MCF 10A (cell line): ENCODE data around the gene FOXO3. TPM values are rescaled to one million over a fixed set of nuclear protein-coding genes. Genes with fewer than 3 reads are reported as not detected.

Experiments
- BruUV-seq: library from RNA; stranded (reverse); fragments of 400-500 nt; replicated peaks from 2 replicates; lab custom pipeline; 2021; lab: Mats Ljungman, UMichigan
- CTCF ChIA-PET: fragments of 300-600 bp; sonication (Branson Sonifier 250); formaldehyde crosslinking; extraction: SDS; loops from one replicate; lab custom pipeline; 2021; ENCODE audit warnings: antibody characterized with exemption, inconsistent platforms; lab: Yijun Ruan, JAX
- POLR2A ChIA-PET: fragments of 300-600, 350-650 bp; sonication (Branson Sonifier 250); formaldehyde crosslinking; extraction: SDS; loops from one replicate; lab custom pipeline; 2020; ENCODE audit warnings: antibody characterized with exemption, inconsistent platforms; lab: Yijun Ruan, JAX
- DNase-seq: peaks from one replicate; pipeline ENCODE4 v3.0.0-alpha.2; 2018; ENCODE audit not compliant: unreplicated experiment
- H3K27ac Mint-ChIP-seq: one replicate; pipeline ENCODE4 v1.8.0; 2022; ENCODE audit warnings: mild to moderate bottlenecking, low read depth, mixed read lengths; ENCODE audit not compliant: unreplicated experiment
- H3K27me3 Mint-ChIP-seq: one replicate; pipeline ENCODE4 v1.8.0; 2022; ENCODE audit warnings: mixed read lengths; ENCODE audit not compliant: insufficient read depth, unreplicated experiment
- H3K36me3 Mint-ChIP-seq: one replicate; pipeline ENCODE4 v1.8.0; 2022; ENCODE audit warnings: mild to moderate bottlenecking, moderate library complexity, mixed read lengths; ENCODE audit not compliant: insufficient read depth, unreplicated experiment
- H3K4me1 Mint-ChIP-seq: one replicate; pipeline ENCODE4 v1.8.0; 2022; ENCODE audit warnings: mixed read lengths; ENCODE audit not compliant: insufficient read depth, unreplicated experiment
- H3K4me3 Mint-ChIP-seq: one replicate; pipeline ENCODE4 v1.8.0; 2022; ENCODE audit warnings: mild to moderate bottlenecking, moderate library complexity, mixed read lengths; ENCODE audit not compliant: unreplicated experiment
- H3K9me3 Mint-ChIP-seq: one replicate; pipeline ENCODE4 v1.8.0; 2022; ENCODE audit warnings: mixed read lengths; ENCODE audit not compliant: unreplicated experiment
- intact Hi-C: fragments of 100-400 bp; cut with micrococcal nuclease; formaldehyde crosslinking; loops from 2 replicates; pipeline ENCODE4 v1.14.1; 2022
- total RNA-seq: library from RNA; stranded (reverse); gene quantifications from 2 replicates; pipeline ENCODE4 v1.2.3, GENCODE V29; 2022
- TF ChIP-seq, protein P1 (sequence below): fragments of 200-600 bp; IDR thresholded peaks from one replicate; pipeline ENCODE4 v1.8.0; 2022; ENCODE audit warnings: antibody characterized with exemption, mild to moderate bottlenecking; ENCODE audit not compliant: unreplicated experiment

FOXO3 gene
- total RNA-seq, 1 experiment from 2014 or later, result 53.0 TPM

DNA sequence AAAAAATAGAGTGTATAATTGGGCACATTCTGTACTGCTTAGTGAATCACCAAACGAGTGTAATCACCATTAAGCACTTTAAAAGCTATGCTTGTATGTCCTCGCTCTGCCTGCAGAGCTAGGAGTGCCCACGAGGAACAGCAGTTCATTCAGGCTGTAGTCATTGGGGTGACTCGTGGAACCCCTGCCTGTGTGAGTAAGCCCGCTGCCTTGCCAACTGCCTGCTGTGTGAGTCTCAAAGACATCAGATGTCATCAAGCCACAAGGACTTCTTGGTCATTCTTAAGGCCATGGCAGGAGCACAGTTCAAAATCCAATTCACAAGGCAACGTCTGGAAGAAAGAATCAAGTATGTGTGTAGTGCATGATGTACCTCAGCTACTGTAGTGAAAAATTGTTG lies 60.4 kb downstream of the FOXO3 start:
- Mint-ChIP-seq H3K4me3 (peak overlapping the region; percentile 57), H3K27me3 (no peaks in the 10 kb centered on the region), H3K9me3 (no peaks in the 10 kb centered on the region), H3K4me1 (peaks cover 64% of the 10 kb centered on the region), H3K27ac (peak overlapping the region; percentile 77), H3K36me3 (peaks cover 51% of the 10 kb centered on the region)
- peak; percentile 67 for DNase-seq
- no TSS peak for BruUV-seq
- POLR2A ChIA-PET, result interaction anchor here (0.6 to 3.8 kb wide), 13 partner anchors 9 to 452 kb away, joined by 3 to 23 read pairs (median 7); partner anchors contain the start of gene FOXO3
- CTCF ChIA-PET, result interaction anchor here (0.7 to 1.5 kb wide), 5 partner anchors 23 to 107 kb away, joined by 3 to 7 read pairs (median 4); no protein-coding TSS in a partner anchor
- intact Hi-C loops, result loop anchor here (2.0 to 5.0 kb wide), 2 partner anchors 34 to 162 kb away; no protein-coding TSS in a partner anchor
- TF ChIP-seq, protein P1, sequence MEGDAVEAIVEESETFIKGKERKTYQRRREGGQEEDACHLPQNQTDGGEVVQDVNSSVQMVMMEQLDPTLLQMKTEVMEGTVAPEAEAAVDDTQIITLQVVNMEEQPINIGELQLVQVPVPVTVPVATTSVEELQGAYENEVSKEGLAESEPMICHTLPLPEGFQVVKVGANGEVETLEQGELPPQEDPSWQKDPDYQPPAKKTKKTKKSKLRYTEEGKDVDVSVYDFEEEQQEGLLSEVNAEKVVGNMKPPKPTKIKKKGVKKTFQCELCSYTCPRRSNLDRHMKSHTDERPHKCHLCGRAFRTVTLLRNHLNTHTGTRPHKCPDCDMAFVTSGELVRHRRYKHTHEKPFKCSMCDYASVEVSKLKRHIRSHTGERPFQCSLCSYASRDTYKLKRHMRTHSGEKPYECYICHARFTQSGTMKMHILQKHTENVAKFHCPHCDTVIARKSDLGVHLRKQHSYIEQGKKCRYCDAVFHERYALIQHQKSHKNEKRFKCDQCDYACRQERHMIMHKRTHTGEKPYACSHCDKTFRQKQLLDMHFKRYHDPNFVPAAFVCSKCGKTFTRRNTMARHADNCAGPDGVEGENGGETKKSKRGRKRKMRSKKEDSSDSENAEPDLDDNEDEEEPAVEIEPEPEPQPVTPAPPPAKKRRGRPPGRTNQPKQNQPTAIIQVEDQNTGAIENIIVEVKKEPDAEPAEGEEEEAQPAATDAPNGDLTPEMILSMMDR, result no peak

DNA sequence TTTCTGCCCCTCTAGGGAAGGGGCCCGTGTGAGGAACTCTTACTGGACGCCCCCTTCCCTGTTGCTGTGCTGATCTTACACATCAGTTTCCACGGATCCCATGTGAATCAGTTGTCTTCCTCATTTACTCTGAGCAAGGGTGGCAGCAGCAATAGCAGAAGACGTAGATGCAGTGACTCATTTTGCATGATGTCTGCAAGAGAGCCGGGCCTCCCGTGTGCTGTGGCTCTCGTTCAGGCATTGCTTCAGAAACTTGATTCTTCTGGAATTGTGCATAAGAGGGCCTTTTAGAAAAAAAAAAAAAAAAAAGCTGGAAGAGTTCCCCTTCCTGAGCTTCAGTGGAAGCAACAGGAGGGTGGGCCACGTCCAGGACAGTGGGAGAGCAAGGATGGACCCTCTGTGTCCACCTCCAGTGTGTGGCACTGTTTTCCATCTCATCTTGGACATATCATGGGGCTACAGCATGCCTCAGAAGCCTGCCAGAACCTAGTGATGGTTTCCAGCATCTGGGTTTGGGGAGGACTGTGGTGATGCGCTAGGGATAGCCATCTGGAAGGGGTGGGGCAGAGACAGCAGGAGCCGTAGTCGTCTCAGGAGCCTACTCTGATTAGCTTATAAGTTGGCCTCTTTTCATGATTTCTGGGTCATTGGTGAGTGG lies 62.1 kb downstream of the FOXO3 start:
- POLR2A ChIA-PET, result interaction anchor here (0.6 to 3.8 kb wide), 8 partner anchors 10 to 534 kb away, joined by 3 to 23 read pairs (median 8); no protein-coding TSS in a partner anchor
- peak overlapping the region; percentile 38 for H3K4me3 Mint-ChIP-seq
- intact Hi-C loops, result loop anchor here (2.0 to 5.0 kb wide), 2 partner anchors 35 to 58 kb away; no protein-coding TSS in a partner anchor
- H3K27me3 Mint-ChIP-seq, result no peaks in the 10 kb centered on the region
- H3K27ac Mint-ChIP-seq, result peak overlapping the region; percentile 77
- no TSS peak for BruUV-seq
- CTCF ChIA-PET, result interaction anchor here (0.6 to 1.5 kb wide), 13 partner anchors 10 to 176 kb away, joined by 3 to 7 read pairs (median 4); no protein-coding TSS in a partner anchor
- H3K4me1 Mint-ChIP-seq, result peaks cover 76% of the 10 kb centered on the region
- no peaks in the 10 kb centered on the region for H3K9me3 Mint-ChIP-seq
- H3K36me3 Mint-ChIP-seq, result peaks cover 35% of the 10 kb centered on the region
- TF ChIP-seq, protein P1, result no peak
- DNase-seq, result peak; percentile 77

DNA sequence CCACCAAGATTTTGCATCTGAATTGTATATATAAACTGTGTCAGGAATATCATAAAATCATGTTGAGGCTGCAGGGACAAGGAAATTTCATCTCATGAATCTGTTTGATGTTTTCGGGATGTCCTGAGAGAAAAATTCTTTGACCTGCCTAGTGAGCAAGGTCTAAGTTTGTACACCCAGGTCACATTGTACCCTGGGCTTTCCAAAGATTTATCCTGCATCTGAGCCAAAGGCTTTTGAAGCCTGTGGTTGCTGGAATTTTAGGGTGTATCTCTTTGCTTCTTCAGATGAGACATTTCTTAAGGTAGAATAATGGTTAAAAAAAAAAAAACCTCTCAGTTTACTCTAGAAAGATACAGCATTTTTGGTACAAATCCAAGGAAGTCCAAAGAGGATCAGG lies 63.3 kb downstream of the FOXO3 start:
- POLR2A ChIA-PET, result interaction anchor here (0.7 to 3.8 kb wide), 8 partner anchors 9 to 145 kb away, joined by 3 to 23 read pairs (median 6); no protein-coding TSS in a partner anchor
- H3K27ac Mint-ChIP-seq, result peak overlapping the region; percentile 77
- no TSS peak for BruUV-seq

More for the DNA sequence above, 63.3 kb downstream of the FOXO3 start:
- H3K4me1 Mint-ChIP-seq, result peaks cover 75% of the 10 kb centered on the region
- H3K36me3 Mint-ChIP-seq, result peaks cover 33% of the 10 kb centered on the region
- no peaks in the 10 kb centered on the region for H3K27me3 Mint-ChIP-seq
- DNase-seq, result no peak
- intact Hi-C loops, result loop anchor here (2.0 to 5.0 kb wide), 2 partner anchors 37 to 59 kb away; no protein-coding TSS in a partner anchor
- TF ChIP-seq, protein P1, result no peak
- H3K9me3 Mint-ChIP-seq, result no peaks in the 10 kb centered on the region
- no peak overlapping the region for H3K4me3 Mint-ChIP-seq
- CTCF ChIA-PET, result interaction anchor here (0.6 to 1.2 kb wide), 4 partner anchors 15 to 221 kb away, joined by 3 read pairs; no protein-coding TSS in a partner anchor
